Right cardiac atrium (tissue), 5 donors: ENCODE measurements around the gene LRMDA. TPM values are rescaled to one million over a fixed set of nuclear protein-coding genes. Genes with fewer than 3 reads are reported as not detected.
A peak's percentile ranks its signal among the peaks of the same experiment; 100 is the strongest.
"Not testable (repeated sequence)": the region's sequence is repeated elsewhere in the genome, so short reads cannot be mapped to it uniquely, and the experiment has no call there.

Experiments
- ATAC-seq, 2 donors: fragments of 200-7000 bp; cut with Tn5 transposase; one replicate each; pipeline versions ENCODE4 v1.8.0 to v1.9.1; 2020; ENCODE audit warnings: moderate library complexity in 2 of 2, mild to moderate bottlenecking in 1 of 2
- DNase-seq, 3 donors: peaks; one replicate each; pipeline ENCODE4 v3.0.0-alpha.2; 2020
- H3K27ac ChIP-seq: one replicate; pipeline ENCODE4 v1.5.1; 2013; ENCODE audit warnings: mild to moderate bottlenecking, low read length, control low read depth, moderate library complexity
- H3K27me3 ChIP-seq: one replicate; pipeline ENCODE4 v1.6.1; 2013; ENCODE audit not compliant: control insufficient read depth, insufficient read depth
- H3K4me1 ChIP-seq: one replicate; pipeline ENCODE4 v1.6.1; 2013; ENCODE audit warnings: low read length; ENCODE audit not compliant: control insufficient read depth, insufficient read depth
- H3K4me3 ChIP-seq: one replicate; pipeline ENCODE4 v1.5.1; 2013; ENCODE audit warnings: low read length, control low read depth
- H3K9me3 ChIP-seq: one replicate; pipeline ENCODE4 v1.6.1; 2013; ENCODE audit warnings: low read length; ENCODE audit not compliant: control insufficient read depth
- WGBS: extraction: QIAGEN DNeasy Blood & Tissue Kit; methylation state at CpG from one replicate; pipeline ENCODE4 v1.1.7; 2013; 5-methylcytosine and 5-hydroxymethylcytosine counted together
- intact Hi-C, 4 donors: fragments of 100-400 bp; cut with DNase I; formaldehyde crosslinking; loops; one replicate each; pipeline versions ENCODE4 v1.11.0 to v1.14.0; 2022 to 2023
- polyA plus RNA-seq: library from polyadenylated mRNA; stranded (reverse); fragments of 200-250 nt; gene quantifications from one replicate; pipeline ENCODE4 v1.2.3, GENCODE V29; 2013
- total RNA-seq, 4 donors: library from RNA; stranded (reverse); fragmentation: NEBNext Ultra II Directional; extraction: Animal tissue kit (Norgen Biotek cat#: 25700); gene quantifications; one replicate each; pipeline ENCODE4 v1.2.1, GENCODE V29; 2021
- donor health status: healthy with polysubstance abuse.
- donor health status: DM: no; HTN: yes; CAD: no.
- donor health status: DM: no; HTN: no; CAD: no.
- donor health status: DM: no; HTN: yes; CAD: no; lungs with severe emphysema.
- donor health status: DM: yes; HTN: yes; CAD: no.

Gene LRMDA
- total and polyA plus RNA-seq, 5 donors = 42.7 to 97.9 (median 48.8) TPM

DNA sequence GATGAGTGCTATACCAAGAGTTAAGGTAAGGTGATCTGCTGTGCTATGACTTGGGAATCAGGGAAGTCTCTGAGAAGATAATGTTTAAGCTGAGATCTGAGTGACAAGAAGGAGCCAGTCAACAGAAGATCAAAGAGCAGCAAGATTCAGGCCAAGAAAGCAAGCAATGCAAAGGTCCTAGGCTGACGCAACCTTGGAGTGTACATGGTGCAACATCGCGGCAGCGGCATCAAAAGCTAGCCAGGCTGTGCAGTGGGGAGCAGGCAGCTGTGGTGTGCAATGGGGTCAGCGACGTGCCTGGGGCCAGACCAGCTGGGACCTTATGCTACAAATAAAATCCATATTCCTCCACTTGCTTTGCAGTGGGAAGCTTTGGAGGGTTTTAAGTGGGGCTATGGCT, 324.1 kb downstream of the LRMDA start:
- Histone ChIP-seq H3K4me3 (no peak overlapping the region), H3K4me1 (no peaks in the 10 kb centered on the region), H3K27me3 (no peaks in the 10 kb centered on the region), H3K27ac (no peak overlapping the region), H3K9me3 (no peaks in the 10 kb centered on the region)
- DNase-seq (no peak), ATAC-seq (no peak)
- intact Hi-C loops = no loop called here
- WGBS = 93% methylated on average over 6 of the region's 6 CpGs

DNA sequence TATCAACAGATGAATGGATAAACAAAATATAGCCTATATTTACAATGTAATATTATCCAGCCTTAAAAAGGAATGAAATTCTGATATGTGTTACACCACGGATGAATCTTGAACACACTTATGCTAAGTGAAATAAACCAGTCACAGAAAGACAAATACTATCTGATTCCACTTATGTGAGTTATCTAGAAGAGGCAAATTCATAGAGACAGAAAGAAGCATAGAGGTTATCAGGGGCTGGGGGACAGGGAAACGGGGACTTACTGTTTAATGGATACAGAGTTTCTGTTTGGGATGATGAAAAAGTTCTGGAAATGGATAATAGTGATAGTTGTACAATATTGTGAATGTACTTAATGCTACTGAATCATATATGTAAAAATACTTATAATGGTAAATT, 329.9 kb downstream of the LRMDA start:
- intact Hi-C loops = no loop called here
- no peak for DNase-seq
- no peak for ATAC-seq

DNA sequence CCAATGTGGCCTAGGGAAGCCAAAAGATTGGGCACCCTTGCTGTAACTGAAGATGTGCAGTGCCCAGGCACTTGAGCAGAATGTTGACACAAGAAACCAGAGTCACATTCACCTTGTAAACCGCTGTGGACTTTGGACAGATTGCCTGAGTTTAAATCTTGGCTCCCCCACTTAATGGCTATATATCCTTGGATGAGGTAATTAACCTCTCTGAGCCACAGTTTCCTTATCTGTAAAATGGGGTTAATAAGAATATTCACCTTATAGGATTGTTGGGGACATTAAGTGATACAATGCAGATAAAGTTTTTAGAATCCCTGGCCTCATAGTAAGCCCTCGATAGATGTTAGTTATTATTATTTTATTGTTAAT, 331.0 kb downstream of the LRMDA start:
- WGBS = 95% methylated on average over 2 of the region's 2 CpGs
- H3K4me3 ChIP-seq = no peak overlapping the region
- intact Hi-C loops = no loop called here
- DNase-seq (no peak), ATAC-seq (no peak)
- no peak overlapping the region for H3K27ac ChIP-seq
- no peaks in the 10 kb centered on the region for H3K9me3 ChIP-seq
- H3K4me1 ChIP-seq = no peaks in the 10 kb centered on the region
- no peaks in the 10 kb centered on the region for H3K27me3 ChIP-seq

More for the DNA sequence above, 329.9 kb downstream of the LRMDA start:
- no peaks in the 10 kb centered on the region for H3K9me3 ChIP-seq
- WGBS = 70% methylated on average over 2 of the region's 2 CpGs
- no peaks in the 10 kb centered on the region for H3K27me3 ChIP-seq
- no peak overlapping the region for H3K4me3 ChIP-seq
- H3K4me1 ChIP-seq = no peaks in the 10 kb centered on the region
- no peak overlapping the region for H3K27ac ChIP-seq

DNA sequence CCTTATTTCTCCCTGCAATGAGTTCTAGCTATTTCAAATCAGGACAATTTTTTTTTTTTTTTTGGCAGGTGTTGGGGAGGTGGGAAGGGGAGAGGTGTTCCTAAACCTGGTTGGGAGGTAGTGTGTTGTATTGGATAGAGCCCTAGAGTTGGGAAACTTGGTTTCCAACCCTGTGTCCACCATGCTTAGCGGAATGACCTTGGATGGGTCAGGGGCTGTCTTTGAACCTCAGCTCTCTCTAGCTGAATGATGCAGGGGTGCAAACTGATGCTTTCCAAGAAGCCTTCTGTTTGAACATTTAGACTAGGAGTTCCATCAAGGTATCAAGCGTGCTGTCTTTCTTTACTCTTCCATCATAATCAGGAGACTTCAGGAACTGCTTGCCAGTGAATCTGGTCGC, 332.2 kb downstream of the LRMDA start:
- H3K27ac ChIP-seq = no peak overlapping the region
- H3K9me3 ChIP-seq = no peaks in the 10 kb centered on the region
- intact Hi-C loops = no loop called here
- 96% methylated on average over 3 of the region's 3 CpGs for WGBS
- DNase-seq (no peak), ATAC-seq (no peak)
- no peaks in the 10 kb centered on the region for H3K27me3 ChIP-seq
- H3K4me3 ChIP-seq = no peak overlapping the region
- H3K4me1 ChIP-seq = no peaks in the 10 kb centered on the region

DNA sequence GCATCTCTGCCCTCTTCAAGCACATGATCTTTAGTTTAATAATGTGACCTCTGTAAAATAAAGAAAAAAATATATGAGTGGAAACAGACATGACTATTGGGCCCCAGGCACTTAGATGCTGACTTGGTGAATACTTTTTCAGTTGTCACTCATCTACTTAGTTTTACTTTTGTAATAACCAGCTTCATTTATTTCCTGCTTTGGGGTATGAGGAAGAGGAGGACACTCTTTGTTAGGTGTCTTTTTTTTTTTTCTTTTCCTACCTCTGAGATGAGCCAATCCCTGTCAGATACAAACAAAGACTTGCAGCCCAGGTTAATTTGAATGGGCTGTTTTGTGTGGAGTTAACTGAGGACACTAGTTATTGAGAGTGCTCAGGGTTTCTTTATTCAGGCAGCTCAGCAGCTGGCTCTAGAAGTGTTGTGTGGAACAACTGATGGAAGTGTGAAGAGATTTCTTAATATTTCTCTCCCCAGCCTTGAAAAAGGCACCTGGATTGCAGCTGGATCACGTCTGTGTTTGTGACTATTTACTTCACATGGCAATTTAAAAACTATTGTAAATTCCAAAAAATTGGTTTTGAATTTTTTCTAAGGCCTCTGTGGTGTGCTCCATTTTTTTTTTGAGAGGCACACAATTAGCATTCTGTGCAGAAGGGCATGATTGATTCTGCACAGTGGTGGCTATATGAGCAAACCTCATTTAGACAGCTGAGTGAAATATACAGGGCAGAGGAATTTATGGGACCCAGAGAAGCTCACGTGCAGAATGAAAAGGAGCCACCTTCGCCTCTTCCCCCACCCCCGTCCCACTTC, 333.8 kb downstream of the LRMDA start:
- DNase-seq = no peak
- no peak for ATAC-seq
- 81% methylated on average over 4 of the region's 4 CpGs for WGBS
- no peaks in the 10 kb centered on the region for H3K27me3 ChIP-seq
- H3K4me1 ChIP-seq = no peaks in the 10 kb centered on the region
- H3K27ac ChIP-seq = no peak overlapping the region
- H3K4me3 ChIP-seq = no peak overlapping the region
- no peaks in the 10 kb centered on the region for H3K9me3 ChIP-seq
- intact Hi-C loops = no loop called here

DNA sequence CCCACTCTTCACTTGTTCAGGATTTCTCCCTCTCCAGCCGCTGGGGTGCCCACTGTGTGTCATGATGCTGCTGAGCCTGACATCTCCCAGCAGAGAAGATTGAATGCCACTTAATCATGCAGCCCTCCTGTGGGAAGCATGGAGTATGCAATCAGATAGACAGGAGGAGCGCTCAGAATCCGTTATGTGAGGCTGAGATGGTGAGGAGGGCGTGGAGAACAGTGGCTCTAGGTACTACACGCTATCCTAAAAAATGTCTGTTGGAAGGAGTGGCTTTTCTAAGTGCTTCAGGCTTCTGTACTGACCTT, 334.3 kb downstream of the LRMDA start:
- Histone ChIP-seq H3K4me1 (no peaks in the 10 kb centered on the region), H3K9me3 (no peaks in the 10 kb centered on the region)

DNA sequence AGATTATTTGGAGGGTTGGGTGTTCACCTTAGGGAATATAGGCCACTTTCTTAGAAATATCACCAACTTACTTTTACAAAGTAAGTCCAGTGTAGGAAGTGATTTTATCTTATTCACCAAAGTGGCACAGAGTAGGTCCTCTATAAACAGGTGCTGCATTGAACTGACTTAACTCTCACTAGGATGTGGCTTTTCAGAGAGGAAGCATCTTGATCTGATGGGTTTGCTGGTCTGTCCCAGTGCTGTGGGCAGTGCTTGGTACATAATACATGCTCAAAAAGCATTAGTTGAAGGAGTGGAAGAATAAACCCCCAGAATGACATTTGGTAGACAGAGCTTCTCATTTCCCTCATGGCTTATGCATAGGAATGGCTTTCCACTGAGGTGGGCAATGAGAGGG, 334.7 kb downstream of the LRMDA start:
- no peaks in the 10 kb centered on the region for H3K9me3 ChIP-seq
- DNase-seq (no peak), ATAC-seq (no peak)
- intact Hi-C loops = no loop called here
- H3K4me1 ChIP-seq = no peaks in the 10 kb centered on the region
- no peak overlapping the region for H3K4me3 ChIP-seq
- no peak overlapping the region for H3K27ac ChIP-seq
- no peaks in the 10 kb centered on the region for H3K27me3 ChIP-seq

More for the DNA sequence above, 334.3 kb downstream of the LRMDA start:
- ATAC-seq (no peak), DNase-seq (no peak)
- no peak overlapping the region for H3K4me3 ChIP-seq
- intact Hi-C loops = no loop called here
- H3K27me3 ChIP-seq = no peaks in the 10 kb centered on the region
- no peak overlapping the region for H3K27ac ChIP-seq
- WGBS = 97% methylated on average over 5 of the region's 5 CpGs

DNA sequence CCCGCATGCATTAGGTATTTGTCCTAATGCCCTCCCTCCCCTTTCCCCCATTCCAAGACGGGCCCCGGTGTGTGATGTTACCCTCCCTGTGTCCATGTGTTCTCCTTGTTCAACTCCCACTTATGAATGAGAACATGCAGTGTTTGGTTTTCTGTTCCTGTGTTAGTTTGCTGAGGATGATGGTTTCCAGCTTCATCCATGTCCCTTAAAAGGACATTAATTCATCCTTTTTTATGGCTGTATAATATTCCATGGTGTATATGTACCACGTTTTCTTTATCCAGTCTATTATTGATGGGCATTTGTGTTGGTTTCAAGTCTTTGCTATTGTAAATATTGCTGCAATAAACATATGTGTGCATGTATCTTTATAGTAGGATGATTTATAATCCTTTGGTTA, 335.3 kb downstream of the LRMDA start:
- 96% methylated on average over 4 of the region's 4 CpGs for WGBS
- intact Hi-C loops, ATAC-seq, H3K27me3 ChIP-seq, H3K4me1 ChIP-seq, DNase-seq, H3K9me3 ChIP-seq, H3K27ac ChIP-seq, H3K4me3 ChIP-seq: not testable (repeated sequence)

DNA sequence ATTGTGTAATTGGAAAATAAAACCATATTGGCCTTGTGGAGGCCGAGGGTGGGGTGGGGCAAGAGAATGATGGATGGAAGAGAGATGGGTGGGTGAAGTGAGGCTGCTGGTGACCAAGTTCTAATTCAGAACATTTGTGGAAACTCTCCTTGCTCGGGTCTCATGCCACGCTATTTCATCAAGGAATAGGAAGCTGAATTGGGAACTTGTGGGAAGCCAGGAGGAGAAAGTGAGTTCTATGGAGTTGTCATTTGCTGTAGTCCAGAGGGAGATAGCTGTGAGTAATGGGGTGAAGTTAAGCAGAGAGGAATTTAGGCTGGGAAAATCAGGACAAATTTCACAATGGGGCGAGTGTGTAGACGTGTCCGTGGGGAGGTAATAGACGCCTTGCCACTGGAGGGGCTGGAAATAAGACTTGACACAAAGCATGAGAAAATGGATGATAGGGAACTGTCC, 339.2 kb downstream of the LRMDA start:
- H3K4me1 ChIP-seq = peaks cover 2% of the 10 kb centered on the region

DNA sequence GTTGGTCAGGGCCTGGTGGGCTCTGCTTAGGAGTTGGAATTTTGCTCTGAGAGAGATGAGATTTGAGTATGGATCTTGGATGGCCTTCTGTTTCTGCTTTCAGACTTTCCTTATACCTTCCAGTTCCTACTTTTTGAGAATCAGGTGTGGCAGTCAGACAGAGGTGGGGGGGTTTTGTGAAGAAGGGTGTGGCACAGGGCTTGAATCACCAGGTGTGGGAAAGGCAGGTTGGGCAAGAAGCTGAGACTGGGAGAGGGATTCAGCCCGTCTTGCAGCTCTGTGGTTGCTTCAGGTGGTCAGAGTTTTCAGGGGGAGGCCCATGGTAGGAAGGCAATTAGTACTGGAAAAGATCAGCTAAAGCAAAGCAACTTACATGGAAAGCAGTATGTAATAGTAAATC, 340.2 kb downstream of the LRMDA start:
- DNase-seq = no peak
- no peaks in the 10 kb centered on the region for H3K9me3 ChIP-seq
- intact Hi-C loops = no loop called here
- ATAC-seq = no peak
- peaks cover 2% of the 10 kb centered on the region for H3K4me1 ChIP-seq
- peak overlapping the region; percentile 47 for H3K27ac ChIP-seq
- no peak overlapping the region for H3K4me3 ChIP-seq
- H3K27me3 ChIP-seq = no peaks in the 10 kb centered on the region
- 78% methylated on average over 1 of the region's 1 CpG for WGBS

More for the DNA sequence above, 339.2 kb downstream of the LRMDA start:
- intact Hi-C loops = no loop called here
- ATAC-seq = peak; percentile 91 to 94
- H3K27ac ChIP-seq = peak overlapping the region; percentile 55
- no peaks in the 10 kb centered on the region for H3K27me3 ChIP-seq
- 67% methylated on average over 7 of the region's 7 CpGs for WGBS
- peak in 2 of 3 donors; percentile 70 for DNase-seq
- no peaks in the 10 kb centered on the region for H3K9me3 ChIP-seq
- H3K4me3 ChIP-seq = no peak overlapping the region

DNA sequence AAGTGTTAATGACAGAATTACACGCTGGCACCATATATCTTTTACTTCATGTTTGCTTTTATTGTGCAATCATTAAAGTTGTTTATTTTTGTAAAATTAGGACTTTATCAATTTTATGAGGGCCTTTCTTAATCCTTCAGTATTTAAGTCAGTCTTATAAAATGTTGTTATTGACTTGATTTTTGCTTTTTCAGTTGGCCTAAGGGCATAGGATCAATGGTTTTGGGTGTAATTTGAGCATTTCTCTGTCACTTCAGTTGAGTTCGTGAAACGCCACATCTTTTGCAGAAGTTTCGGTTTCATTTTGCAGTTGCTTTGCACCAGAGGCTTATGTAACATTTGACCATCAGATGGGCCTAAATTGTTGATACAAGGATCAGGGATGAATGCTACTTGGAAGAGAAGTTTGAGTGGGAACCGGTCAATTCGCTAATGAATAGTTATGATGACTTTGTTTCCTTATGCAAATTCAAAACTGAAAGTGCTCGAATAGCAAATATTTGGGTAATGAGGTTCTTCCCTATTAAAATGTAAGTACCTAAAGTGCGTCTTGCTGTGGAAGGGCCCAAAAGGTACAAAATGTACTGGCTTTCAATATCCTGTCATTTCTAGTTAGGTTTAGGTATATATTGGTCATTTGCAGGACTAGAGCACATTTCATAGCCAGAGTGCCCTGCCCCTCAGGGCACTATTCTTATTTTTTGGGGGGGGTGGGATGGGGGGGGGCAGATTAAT, 340.9 kb downstream of the LRMDA start:
- H3K4me1 ChIP-seq = peaks cover 5% of the 10 kb centered on the region
- peak overlapping the region; percentile 16 for H3K4me3 ChIP-seq
- intact Hi-C loops = no loop called here
- H3K9me3 ChIP-seq = no peaks in the 10 kb centered on the region
- ATAC-seq (no peak), DNase-seq (no peak)
- no peak overlapping the region for H3K27ac ChIP-seq
- no peaks in the 10 kb centered on the region for H3K27me3 ChIP-seq
- WGBS = 49% methylated on average over 8 of the region's 8 CpGs
